ENCODE data around the gene KCNJ10.
"Not testable (repeated sequence)": the region's sequence is repeated elsewhere in the genome, so short reads cannot be mapped to it uniquely, and the experiment has no call there.

KCNJ10 gene

GRCh38 chr1:160069460-160070231 lies at the start of gene KCNJ10:
KCNJ10 (minus strand) TSS chr1:160070160; CDS start chr1:160042532, 27,628 bp downstream.
- H3K4me3 Mint-ChIP-seq, result peak within 1 kb of the TSS; percentile 86
- H3K9me3 Mint-ChIP-seq, result no peaks in the 10 kb centered on the region
- H3K36me3 Mint-ChIP-seq (ENCODE audit: low read depth), result no peaks in the 10 kb centered on the region
- peaks cover 13% of the 10 kb centered on the region for H3K4me1 Mint-ChIP-seq (ENCODE audit: low read depth)
- no peak within 1 kb of the TSS for H3K27ac Mint-ChIP-seq
- peaks cover 63% of the 10 kb centered on the region for H3K27me3 Mint-ChIP-seq (ENCODE audit: low read depth)

- Mint-ChIP-seq H3K4me3 (no peak overlapping the region), H3K36me3 (ENCODE audit: low read depth) (no peaks in the 10 kb centered on the region)
Measured at GRCh38 chr1:160118928-160119327, 49.0 kb upstream of the KCNJ10 start.

GRCh38 chr1:160117709-160118183 lies 47.8 kb upstream of the KCNJ10 start:
- Mint-ChIP-seq H3K27me3 (ENCODE audit: low read depth) (peaks cover 32% of the 10 kb centered on the region), H3K9me3 (no peaks in the 10 kb centered on the region), H3K36me3 (ENCODE audit: low read depth) (no peaks in the 10 kb centered on the region), H3K4me1 (ENCODE audit: low read depth) (no peaks in the 10 kb centered on the region), H3K27ac (no peak overlapping the region), H3K4me3 (no peak overlapping the region)

More at GRCh38 chr1:160118928-160119327, 49.0 kb upstream of the KCNJ10 start:
- Mint-ChIP-seq H3K27ac (no peak overlapping the region), H3K4me1 (ENCODE audit: low read depth) (no peaks in the 10 kb centered on the region), H3K27me3 (ENCODE audit: low read depth) (peaks cover 28% of the 10 kb centered on the region), H3K9me3 (no peaks in the 10 kb centered on the region)

GRCh38 chr1:160117300-160117699 lies 47.3 kb upstream of the KCNJ10 start:
- Mint-ChIP-seq H3K27me3 (ENCODE audit: low read depth) (peaks cover 32% of the 10 kb centered on the region), H3K9me3 (no peaks in the 10 kb centered on the region), H3K36me3 (ENCODE audit: low read depth) (no peaks in the 10 kb centered on the region), H3K4me3 (no peak overlapping the region), H3K4me1 (ENCODE audit: low read depth) (no peaks in the 10 kb centered on the region), H3K27ac (no peak overlapping the region)

- Mint-ChIP-seq H3K9me3 (no peaks in the 10 kb centered on the region), H3K4me1 (ENCODE audit: low read depth) (no peaks in the 10 kb centered on the region), H3K27me3 (ENCODE audit: low read depth) (peaks cover 32% of the 10 kb centered on the region), H3K4me3 (no peak overlapping the region), H3K36me3 (ENCODE audit: low read depth) (no peaks in the 10 kb centered on the region), H3K27ac (no peak overlapping the region)
Measured at GRCh38 chr1:160116283-160117147, 46.6 kb upstream of the KCNJ10 start.

GRCh38 chr1:160115545-160116282 lies 45.8 kb upstream of the KCNJ10 start, which contains the start of gene ATP1A2:
ATP1A2 (plus strand) TSS chr1:160115759; CDS start chr1:160115862, 103 bp downstream.
- Mint-ChIP-seq H3K9me3 (no peaks in the 10 kb centered on the region), H3K4me1 (ENCODE audit: low read depth) (no peaks in the 10 kb centered on the region), H3K36me3 (ENCODE audit: low read depth) (no peaks in the 10 kb centered on the region), H3K27ac (no peak within 1 kb of the TSS), H3K4me3 (no peak within 1 kb of the TSS), H3K27me3 (ENCODE audit: low read depth) (peaks cover 32% of the 10 kb centered on the region)

GRCh38 chr1:160114085-160114484 lies 44.1 kb upstream of the KCNJ10 start:
- H3K27ac Mint-ChIP-seq, result no peak overlapping the region

GRCh38 chr1:160113407-160113806 lies 43.4 kb upstream of the KCNJ10 start:
- H3K4me3 Mint-ChIP-seq, result no peak overlapping the region
- no peaks in the 10 kb centered on the region for H3K36me3 Mint-ChIP-seq (ENCODE audit: low read depth)
- peaks cover 28% of the 10 kb centered on the region for H3K27me3 Mint-ChIP-seq (ENCODE audit: low read depth)
- no peak overlapping the region for H3K27ac Mint-ChIP-seq
- peaks cover 3% of the 10 kb centered on the region for H3K4me1 Mint-ChIP-seq (ENCODE audit: low read depth)
- no peaks in the 10 kb centered on the region for H3K9me3 Mint-ChIP-seq

More at GRCh38 chr1:160114085-160114484, 44.1 kb upstream of the KCNJ10 start:
- no peaks in the 10 kb centered on the region for H3K4me1 Mint-ChIP-seq (ENCODE audit: low read depth)
- H3K4me3 Mint-ChIP-seq, result no peak overlapping the region
- H3K9me3 Mint-ChIP-seq, result no peaks in the 10 kb centered on the region
- peaks cover 28% of the 10 kb centered on the region for H3K27me3 Mint-ChIP-seq (ENCODE audit: low read depth)
- H3K36me3 Mint-ChIP-seq (ENCODE audit: low read depth), result no peaks in the 10 kb centered on the region

- no peak overlapping the region for H3K27ac Mint-ChIP-seq
- no peak overlapping the region for H3K4me3 Mint-ChIP-seq
- peaks cover 3% of the 10 kb centered on the region for H3K4me1 Mint-ChIP-seq (ENCODE audit: low read depth)
- no peaks in the 10 kb centered on the region for H3K9me3 Mint-ChIP-seq
- no peaks in the 10 kb centered on the region for H3K36me3 Mint-ChIP-seq (ENCODE audit: low read depth)
- peaks cover 24% of the 10 kb centered on the region for H3K27me3 Mint-ChIP-seq (ENCODE audit: low read depth)
Measured at GRCh38 chr1:160112357-160112756, 42.4 kb upstream of the KCNJ10 start.

- not testable (repeated sequence) for H3K9me3 Mint-ChIP-seq; H3K27ac Mint-ChIP-seq; H3K4me1 Mint-ChIP-seq (ENCODE audit: low read depth); H3K4me3 Mint-ChIP-seq; H3K36me3 Mint-ChIP-seq (ENCODE audit: low read depth)
- H3K27me3 Mint-ChIP-seq (ENCODE audit: low read depth), result peaks cover 18% of the 10 kb centered on the region
Measured at GRCh38 chr1:160111462-160111861, 41.5 kb upstream of the KCNJ10 start.

- H3K27me3 Mint-ChIP-seq (ENCODE audit: low read depth), result peaks cover 18% of the 10 kb centered on the region
- H3K4me3 Mint-ChIP-seq, result no peak overlapping the region
- no peaks in the 10 kb centered on the region for H3K36me3 Mint-ChIP-seq (ENCODE audit: low read depth)
- no peaks in the 10 kb centered on the region for H3K9me3 Mint-ChIP-seq
- H3K27ac Mint-ChIP-seq, result no peak overlapping the region
- peaks cover 3% of the 10 kb centered on the region for H3K4me1 Mint-ChIP-seq (ENCODE audit: low read depth)
Measured at GRCh38 chr1:160109686-160110085, 39.7 kb upstream of the KCNJ10 start.

- Mint-ChIP-seq H3K27me3 (ENCODE audit: low read depth) (peaks cover 18% of the 10 kb centered on the region), H3K4me3 (no peak overlapping the region), H3K9me3 (no peaks in the 10 kb centered on the region), H3K36me3 (ENCODE audit: low read depth) (no peaks in the 10 kb centered on the region), H3K27ac (no peak overlapping the region), H3K4me1 (ENCODE audit: low read depth) (peaks cover 3% of the 10 kb centered on the region)
Measured at GRCh38 chr1:160108888-160109662, 39.1 kb upstream of the KCNJ10 start.

GRCh38 chr1:160107512-160107911 lies 37.6 kb upstream of the KCNJ10 start:
- no peak overlapping the region for H3K27ac Mint-ChIP-seq

More at GRCh38 chr1:160107512-160107911, 37.6 kb upstream of the KCNJ10 start:
- no peak overlapping the region for H3K4me3 Mint-ChIP-seq
- peaks cover 3% of the 10 kb centered on the region for H3K4me1 Mint-ChIP-seq (ENCODE audit: low read depth)
- peaks cover 15% of the 10 kb centered on the region for H3K27me3 Mint-ChIP-seq (ENCODE audit: low read depth)
- H3K36me3 Mint-ChIP-seq (ENCODE audit: low read depth), result no peaks in the 10 kb centered on the region
- no peaks in the 10 kb centered on the region for H3K9me3 Mint-ChIP-seq

All from T-helper 1 cell treated with Interleukin-12 subunit alpha and Interleukin-12 subunit beta and Interleukin-4 antibody, amounts not matched to agents 30 μg/mL and 1 μg/mL, for 36 hours (primary cell).